Erythroblast (primary cell): ENCODE measurements around the gene FZR1.

Experiments used
- DNase-seq, 2 experiments: peaks; one replicate each; lab custom pipeline; 2025; lab: John Stamatoyannopoulos, UW
- GATA1 ChIP-seq: IDR thresholded peaks from 2 replicates; pipeline ENCODE4 v1.6.1; 2011; ENCODE audit warnings: low read depth, mild to moderate bottlenecking, control low read depth, low read length, moderate library complexity
- POLR2A ChIP-seq: IDR thresholded peaks from 2 replicates; pipeline ENCODE4 v1.6.1; 2011; ENCODE audit warnings: mild to moderate bottlenecking, low read length

FZR1 gene

DNA sequence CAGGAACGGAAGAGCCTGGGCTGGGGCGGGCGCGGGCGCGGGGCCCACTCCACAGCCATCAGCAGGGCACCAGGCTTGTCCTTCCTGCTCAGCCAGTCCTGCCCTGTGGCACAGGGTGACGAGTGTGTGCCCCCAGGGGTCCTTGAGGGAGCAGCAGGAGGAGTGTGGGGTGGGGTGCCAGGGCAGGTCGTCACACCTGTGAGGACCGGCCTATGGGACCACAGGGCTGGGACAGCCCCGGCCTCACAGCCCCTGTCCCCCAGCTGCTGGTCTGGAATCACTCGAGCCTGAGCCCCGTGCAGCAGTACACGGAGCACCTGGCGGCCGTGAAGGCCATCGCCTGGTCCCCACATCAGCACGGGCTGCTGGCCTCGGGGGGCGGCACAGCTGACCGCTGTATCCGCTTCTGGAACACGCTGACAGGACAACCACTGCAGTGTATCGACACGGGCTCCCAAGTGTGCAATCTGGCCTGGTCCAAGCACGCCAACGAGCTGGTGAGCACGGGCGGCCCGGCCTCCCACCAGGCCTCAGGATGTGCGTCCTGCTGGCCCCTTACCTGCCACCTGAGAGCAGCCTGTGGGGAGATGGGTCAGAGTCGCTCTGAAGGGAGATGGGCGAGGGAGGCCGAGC, 26.2 kb downstream of the FZR1 start:
- no peak for TF ChIP-seq POLR2A
- no peak for TF ChIP-seq GATA1
- DNase-seq: no peak

GRCh38 chr19:3533033-3533432, 26.9 kb downstream of the FZR1 start:
- DNase-seq: no peak
- TF ChIP-seq POLR2A (no peak), GATA1 (no peak)

DNA sequence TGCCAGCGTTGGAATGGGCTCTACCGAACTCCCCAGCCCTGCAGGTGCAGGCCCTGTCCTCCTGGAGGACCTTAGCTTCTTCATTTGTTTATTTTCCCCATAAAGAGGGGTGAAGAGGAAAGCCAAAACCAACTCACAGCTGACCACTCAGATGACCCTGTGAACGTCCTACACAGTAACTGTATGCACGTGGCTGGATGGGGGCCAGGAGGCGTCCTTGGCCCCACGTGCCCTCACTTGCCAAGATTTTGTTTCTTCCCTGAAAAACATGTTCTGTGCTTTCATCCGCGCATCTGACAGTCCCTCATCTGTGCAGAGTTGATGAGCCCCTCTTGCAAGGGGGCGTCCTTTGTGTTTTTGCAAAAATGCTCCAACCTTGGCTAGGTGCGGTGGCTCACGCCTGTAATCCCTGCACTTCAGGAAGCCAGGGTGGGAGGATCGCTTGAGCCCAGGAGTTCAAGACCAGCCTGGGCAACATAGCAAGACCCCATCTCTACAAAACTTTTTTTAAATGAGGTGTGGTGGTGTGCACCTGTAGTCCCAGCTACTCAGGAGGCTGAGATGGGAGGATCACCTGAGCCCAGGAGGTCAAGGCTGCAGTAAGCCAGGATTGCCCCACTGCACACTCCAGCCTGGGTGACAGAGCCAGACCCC, 27.6 kb downstream of the FZR1 start:
- no peak for TF ChIP-seq POLR2A
- TF ChIP-seq GATA1: no peak
- DNase-seq: no peak

DNA sequence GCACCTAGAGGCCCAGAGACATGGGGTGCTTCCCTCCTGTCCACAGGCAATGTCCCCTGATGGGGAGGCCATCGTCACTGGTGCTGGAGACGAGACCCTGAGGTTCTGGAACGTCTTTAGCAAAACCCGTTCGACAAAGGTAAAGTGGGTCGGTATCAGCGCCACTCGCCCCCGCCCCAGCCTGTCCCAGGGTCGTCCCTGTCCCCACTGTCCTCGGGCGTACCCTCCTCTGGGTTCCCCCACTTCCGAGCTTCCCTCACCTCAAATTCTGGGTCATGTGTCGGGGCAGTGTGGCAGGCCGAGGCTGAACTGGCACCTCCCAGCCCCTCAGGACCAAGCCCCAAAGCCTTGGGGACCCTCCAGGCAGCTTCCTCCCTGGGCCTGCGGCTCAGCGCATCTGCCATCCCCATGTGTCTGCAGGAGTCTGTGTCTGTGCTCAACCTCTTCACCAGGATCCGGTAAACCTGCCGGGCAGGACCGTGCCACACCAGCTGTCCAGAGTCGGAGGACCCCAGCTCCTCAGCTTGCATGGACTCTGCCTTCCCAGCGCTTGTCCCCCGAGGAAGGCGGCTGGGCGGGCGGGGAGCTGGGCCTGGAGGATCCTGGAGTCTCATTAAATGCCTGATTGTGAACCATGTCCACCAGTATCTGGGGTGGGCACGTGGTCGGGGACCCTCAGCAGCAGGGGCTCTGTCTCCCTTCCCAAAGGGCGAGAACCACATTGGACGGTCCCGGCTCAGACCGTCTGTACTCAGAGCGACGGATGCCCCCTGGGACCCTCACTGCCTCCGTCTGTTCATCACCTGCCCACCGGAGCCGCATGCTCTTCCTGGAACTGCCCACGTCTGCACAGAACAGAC, 28.5 kb downstream of the FZR1 start:
- TF ChIP-seq GATA1 (no peak), POLR2A (no peak)
- DNase-seq: no peak

- no peak for TF ChIP-seq GATA1
- TF ChIP-seq POLR2A: no peak
- no peak for DNase-seq
Measured at GRCh38 chr19:3535235-3535535, 29.1 kb downstream of the FZR1 start.

- no peak for TF ChIP-seq POLR2A
- no peak for TF ChIP-seq GATA1
- DNase-seq: no peak
Measured at GRCh38 chr19:3535563-3535965, 29.5 kb downstream of the FZR1 start.

DNA sequence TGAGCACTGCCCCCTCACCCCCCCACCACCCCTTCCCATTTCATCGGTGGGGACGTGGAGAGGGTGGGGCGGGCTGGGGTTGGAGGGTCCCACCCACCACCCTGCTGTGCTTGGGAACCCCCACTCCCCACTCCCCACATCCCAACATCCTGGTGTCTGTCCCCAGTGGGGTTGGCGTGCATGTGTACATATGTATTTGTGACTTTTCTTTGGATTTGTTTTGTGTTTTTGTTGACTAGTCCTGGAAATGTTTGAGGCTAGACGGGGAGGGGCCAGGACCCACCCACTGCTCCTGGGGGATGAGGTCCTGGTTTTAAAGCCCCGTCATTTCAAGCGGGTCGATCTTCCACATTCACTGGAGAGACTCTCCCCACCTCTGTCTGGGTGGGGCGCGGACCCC, 29.9 kb downstream of the FZR1 start:
- TF ChIP-seq POLR2A: no peak
- no peak for TF ChIP-seq GATA1
- no peak for DNase-seq

DNA sequence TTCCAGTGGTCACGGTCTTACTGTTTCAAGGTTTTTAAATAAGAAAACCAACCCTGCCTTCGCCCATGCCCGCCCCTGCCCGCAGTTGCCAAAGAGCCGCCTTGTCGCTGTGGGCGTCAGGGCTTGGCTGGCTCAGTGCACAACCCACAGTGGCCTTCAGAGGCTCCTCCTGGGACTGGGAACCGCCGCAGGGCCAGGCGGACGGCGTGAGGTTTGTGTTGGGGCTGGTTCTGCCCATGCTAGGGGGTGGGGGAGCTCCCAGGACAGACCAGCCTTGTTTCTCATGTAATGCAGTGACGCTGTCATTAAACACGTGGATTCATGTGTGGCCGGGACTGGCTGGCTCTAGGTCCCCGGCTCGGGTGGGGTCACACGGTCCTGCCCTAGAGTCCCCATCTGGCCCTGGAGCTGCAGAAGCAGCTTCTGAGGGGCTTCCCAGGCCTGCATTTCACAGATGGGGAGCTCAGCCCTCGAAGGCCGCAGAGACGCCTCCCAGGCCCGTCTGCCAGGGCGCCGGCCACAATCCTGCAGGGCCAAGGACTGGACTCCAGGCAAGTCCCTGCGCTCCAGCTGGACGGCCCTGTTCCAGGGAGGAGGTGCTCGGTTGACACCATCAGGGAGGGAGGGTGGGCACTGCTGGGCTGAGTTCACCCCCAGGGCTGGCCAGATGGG, 30.5 kb downstream of the FZR1 start:
- TF ChIP-seq POLR2A: no peak
- no peak for TF ChIP-seq GATA1
- DNase-seq: no peak

DNA sequence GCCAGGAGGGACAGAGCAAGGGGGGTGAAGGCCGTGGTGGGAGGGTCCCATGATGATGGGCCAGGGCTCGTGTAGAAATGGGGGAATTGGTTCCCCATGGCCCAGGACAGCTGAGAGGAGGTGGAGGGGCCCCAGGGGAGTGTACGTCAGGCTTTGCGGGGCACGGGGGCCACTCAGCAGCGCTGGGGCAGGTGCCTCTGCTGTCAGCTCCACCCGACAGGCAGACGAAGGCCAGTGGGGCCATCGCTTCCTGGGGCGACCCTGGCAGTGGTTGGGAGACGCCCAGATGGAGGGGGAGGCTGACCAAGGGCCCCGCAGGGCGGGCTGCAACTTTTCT, 31.0 kb downstream of the FZR1 start:
- no peak for DNase-seq
- no peak for TF ChIP-seq POLR2A
- TF ChIP-seq GATA1: no peak

GRCh38 chr19:3537438-3538240, 31.5 kb downstream of the FZR1 start:
- TF ChIP-seq POLR2A: no peak
- TF ChIP-seq GATA1: no peak
- no peak for DNase-seq

GRCh38 chr19:3538258-3538929, 32.3 kb downstream of the FZR1 start:
- TF ChIP-seq POLR2A (no peak), GATA1 (no peak)
- DNase-seq: no peak

DNA sequence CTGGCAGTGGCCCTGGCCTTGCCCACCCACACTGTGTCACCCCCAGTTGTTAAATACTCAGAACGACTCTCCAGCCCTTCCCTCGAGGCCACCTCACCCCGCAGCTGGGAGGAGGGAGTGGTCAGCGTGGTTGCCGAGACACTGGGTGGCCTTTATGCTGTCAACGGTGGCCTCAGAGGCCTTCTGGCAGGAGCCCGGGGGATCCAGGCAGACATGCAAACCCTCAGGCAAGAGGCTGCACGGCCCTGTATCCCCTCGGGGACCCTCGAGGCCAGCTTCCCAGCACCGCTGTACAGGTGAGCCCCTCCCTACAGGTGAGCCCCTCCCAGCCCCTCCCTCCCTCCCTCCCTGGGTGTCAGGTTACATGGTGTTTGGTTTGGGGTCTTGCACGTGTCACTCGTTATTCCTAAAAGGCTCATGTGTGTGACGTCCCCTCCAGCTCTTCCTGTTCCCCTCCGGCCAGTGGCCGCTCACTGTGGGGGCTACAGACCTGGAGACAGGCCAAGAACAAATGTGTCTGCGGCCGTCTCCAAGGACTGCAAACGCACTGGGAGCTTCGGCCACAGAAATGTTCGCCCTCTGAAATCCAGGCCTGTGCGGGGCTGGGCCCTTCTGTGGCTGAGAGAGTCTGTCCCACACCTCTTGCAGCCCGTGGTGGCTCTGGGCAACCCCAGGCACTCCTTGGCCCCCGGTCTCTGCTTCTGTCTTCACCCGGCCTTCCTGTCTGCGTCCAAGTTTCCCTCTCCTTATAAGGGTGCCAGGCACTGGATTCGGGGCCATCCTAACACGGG, 33.0 kb downstream of the FZR1 start, which contains the start of gene TEKTIP1:
TSS of gene TEKTIP1 (plus strand) at position 210 of the 791 bp plus-strand sequence. CDS start at position 214, 4 bp downstream.
- DNase-seq: no peak
- TF ChIP-seq GATA1 (no peak), POLR2A (no peak)

DNA sequence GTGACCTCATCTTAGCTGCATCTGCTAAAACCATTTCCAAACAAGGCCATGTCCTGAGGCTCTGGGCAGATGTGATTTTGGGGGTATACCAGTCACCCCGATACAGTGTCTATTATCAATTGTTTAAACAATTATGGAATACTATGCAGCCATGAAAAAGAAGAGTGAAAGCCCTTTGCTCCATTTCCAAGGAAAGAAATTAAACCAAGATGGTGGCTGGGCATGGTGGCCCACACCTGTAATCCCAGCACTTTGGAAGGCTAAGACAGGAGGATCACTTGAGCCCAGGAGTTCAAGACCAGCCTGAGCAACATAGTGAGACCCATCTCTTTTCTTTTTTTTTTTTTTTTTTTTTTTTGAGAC, 33.6 kb downstream of the FZR1 start:
- no peak for DNase-seq
- TF ChIP-seq POLR2A: no peak
- no peak for TF ChIP-seq GATA1
